GM21717 (cell line): Measurements from ENCODE around the gene PKP1.

Experiments
- ATAC-seq: cut with Tn5 transposase; IDR thresholded peaks from one replicate; pipeline ENCODE4 v1.9.1; 2021; ENCODE audit warnings: mild to moderate bottlenecking, moderate library complexity; ENCODE audit not compliant: unreplicated experiment

Gene PKP1

GRCh38 chr1:201347498-201348210 lies 64.3 kb downstream of the PKP1 start:
- ATAC-seq, result no peak

GRCh38 chr1:201348211-201348566 lies 64.9 kb downstream of the PKP1 start:
- no peak for ATAC-seq

GRCh38 chr1:201349092-201349491 lies 65.8 kb downstream of the PKP1 start:
- ATAC-seq, result no peak

- no peak for ATAC-seq
Observed at GRCh38 chr1:201350361-201350725, 67.0 kb downstream of the PKP1 start.

GRCh38 chr1:201350884-201351283 lies 67.6 kb downstream of the PKP1 start:
- no peak for ATAC-seq

GRCh38 chr1:201351617-201352016 lies 68.3 kb downstream of the PKP1 start:
- ATAC-seq, result no peak

GRCh38 chr1:201353186-201353940 lies 70.1 kb downstream of the PKP1 start:
- no peak for ATAC-seq

GRCh38 chr1:201354151-201354900 lies 71.0 kb downstream of the PKP1 start:
- no peak for ATAC-seq

GRCh38 chr1:201354901-201355295 lies 71.6 kb downstream of the PKP1 start:
- no peak for ATAC-seq

- ATAC-seq, result no peak
Observed at GRCh38 chr1:201355471-201355870, 72.2 kb downstream of the PKP1 start.

- no peak for ATAC-seq
Observed at GRCh38 chr1:201356236-201356635, 72.9 kb downstream of the PKP1 start.

GRCh38 chr1:201356701-201357100 lies 73.4 kb downstream of the PKP1 start:
- no peak for ATAC-seq

- no peak for ATAC-seq
Observed at GRCh38 chr1:201357211-201357610, 73.9 kb downstream of the PKP1 start.

GRCh38 chr1:201357636-201358348 lies 74.5 kb downstream of the PKP1 start:
- no peak for ATAC-seq

- ATAC-seq, result no peak
Observed at GRCh38 chr1:201358596-201358995, 75.3 kb downstream of the PKP1 start.

GRCh38 chr1:201359031-201359872 lies 75.9 kb downstream of the PKP1 start:
- ATAC-seq, result no peak

- no peak for ATAC-seq
Observed at GRCh38 chr1:201359873-201360210, 76.5 kb downstream of the PKP1 start.

GRCh38 chr1:201360486-201360885 lies 77.2 kb downstream of the PKP1 start:
- no peak for ATAC-seq

GRCh38 chr1:201360901-201361651 lies 77.8 kb downstream of the PKP1 start:
- no peak for ATAC-seq
